GM23338 (cell line): Measurements from ENCODE around the gene ADGRD1. TPM values are rescaled to one million over a fixed set of nuclear protein-coding genes. Genes with fewer than 3 reads are reported as not detected.

Source experiments
- ATAC-seq: fragments of 200-7000 bp; cut with Tn5 transposase; 3 replicates; pipeline ENCODE4 v1.9.1; 2020
- DNase-seq: peaks from one replicate; pipeline ENCODE4 v3.0.0-alpha.2; 2015; ENCODE audit warnings: low spot score
- H2AFZ ChIP-seq: fragments of 200-600 bp; sonication (generic); 2 replicates; pipeline ENCODE4 v1.8.0; 2016; ENCODE audit warnings: antibody characterized with exemption, mild to moderate bottlenecking, moderate library complexity
- H3F3A ChIP-seq: fragments of 200-600 bp; sonication (generic); replicated peaks from 2 replicates; pipeline ENCODE4 v1.8.0; 2017; ENCODE audit warnings: antibody characterized with exemption, mixed run types, low read depth
- H3K27ac ChIP-seq: fragments of 200-600 bp; sonication (generic); 2 replicates; pipeline ENCODE4 v1.6.1; 2016; ENCODE audit warnings: low read depth
- H3K27me3 ChIP-seq: fragments of 200-600 bp; sonication (generic); 2 replicates; pipeline ENCODE4 v1.8.0; 2016; ENCODE audit warnings: mild to moderate bottlenecking, mixed run types, moderate library complexity; ENCODE audit not compliant: insufficient read depth
- H3K36me3 ChIP-seq: fragments of 200-600 bp; sonication (generic); 2 replicates; pipeline ENCODE4 v1.8.0; 2016; ENCODE audit warnings: mild to moderate bottlenecking; ENCODE audit not compliant: insufficient read depth
- H3K4me1 ChIP-seq: fragments of 200-600 bp; sonication (generic); 2 replicates; pipeline ENCODE4 v1.8.0; 2016; ENCODE audit warnings: mild to moderate bottlenecking, moderate library complexity; ENCODE audit not compliant: insufficient read depth
- H3K4me2 ChIP-seq: fragments of 200-600 bp; sonication (generic); 2 replicates; pipeline ENCODE4 v1.7.1; 2017; ENCODE audit warnings: mixed run types
- H3K4me3 ChIP-seq: fragments of 200-600 bp; sonication (generic); 2 replicates; pipeline ENCODE4 v1.6.1; 2016; ENCODE audit warnings: mixed run types
- H3K79me2 ChIP-seq: fragments of 200-600 bp; sonication (generic); replicated peaks from 2 replicates; pipeline ENCODE4 v1.8.0; 2017; ENCODE audit warnings: mild to moderate bottlenecking; ENCODE audit not compliant: insufficient read depth
- H3K9me2 ChIP-seq: fragments of 200-600 bp; sonication (generic); 2 replicates; pipeline ENCODE4 v1.8.0; 2017; ENCODE audit not compliant: insufficient read depth
- H4K20me1 ChIP-seq: fragments of 200-600 bp; sonication (generic); replicated peaks from 2 replicates; pipeline ENCODE4 v1.8.0; 2017; ENCODE audit warnings: mild to moderate bottlenecking; ENCODE audit not compliant: insufficient read depth
- H3K27ac Mint-ChIP-seq: 2 replicates; pipeline ENCODE4 v1.8.0; 2020; ENCODE audit warnings: inconsistent platforms, mild to moderate bottlenecking, moderate library complexity, mixed read lengths
- H3K27me3 Mint-ChIP-seq: 3 replicates; pipeline ENCODE4 v1.8.0; 2022; ENCODE audit warnings: low read depth, mild to moderate bottlenecking, moderate library complexity, mixed read lengths, inconsistent platforms; ENCODE audit not compliant: insufficient read depth, poor library complexity
- H3K36me3 Mint-ChIP-seq: 3 replicates; pipeline ENCODE4 v1.8.0; 2021; ENCODE audit warnings: low read depth, mild to moderate bottlenecking, inconsistent platforms, moderate library complexity, mixed read lengths
- H3K4me1 Mint-ChIP-seq: 3 replicates; pipeline ENCODE4 v1.8.0; 2020; ENCODE audit warnings: mild to moderate bottlenecking, inconsistent platforms, mixed read lengths
- H3K4me3 Mint-ChIP-seq: 3 replicates; pipeline ENCODE4 v1.8.0; 2021; ENCODE audit warnings: moderate library complexity, mild to moderate bottlenecking, inconsistent platforms, mixed read lengths
- H3K9me3 Mint-ChIP-seq: 3 replicates; pipeline ENCODE4 v1.8.0; 2020; ENCODE audit warnings: moderate library complexity, mild to moderate bottlenecking, inconsistent platforms, mixed read lengths
- CTCF ChIP-seq, 2 experiments: fragments of 200-600 bp in 1 of 2; sonication (generic) in 1 of 2; conservative IDR thresholded peaks; 2 replicates each; pipeline versions ENCODE4 v1.5.1 to v1.6.1; 2016 to 2017; ENCODE audit warnings: antibody characterized with exemption in 2 of 2, low read depth in 2 of 2, mild to moderate bottlenecking in 2 of 2, moderate library complexity in 1 of 2
- ETS1 ChIP-seq: IDR thresholded peaks from 2 replicates; pipeline ENCODE4 v1.6.1; 2016; ENCODE audit warnings: antibody characterized with exemption
- POLR2AphosphoS5 ChIP-seq: IDR thresholded peaks from 2 replicates; pipeline ENCODE4 v1.6.1; 2016; ENCODE audit warnings: antibody characterized with exemption, low read depth
- REST ChIP-seq: IDR thresholded peaks from one replicate; pipeline ENCODE4 v1.6.1; 2018; ENCODE audit warnings: antibody characterized with exemption; ENCODE audit not compliant: unreplicated experiment
- STAT1 ChIP-seq: IDR thresholded peaks from one replicate; pipeline ENCODE4 v1.6.1; 2016; ENCODE audit warnings: antibody characterized with exemption; ENCODE audit not compliant: unreplicated experiment
- ZNF331 ChIP-seq: fragments of 250-450 bp; sonication (Bioruptor Pico); IDR thresholded peaks from 2 replicates; pipeline ENCODE4 v1.5.0; 2020; ENCODE audit warnings: low read depth, mild to moderate bottlenecking, moderate library complexity
- ZNF462 ChIP-seq: fragments of 250-450 bp; sonication (Bioruptor Pico); IDR thresholded peaks from 2 replicates; pipeline ENCODE4 v1.5.0; 2020; ENCODE audit warnings: mild to moderate bottlenecking, moderate library complexity
- polyA plus RNA-seq: library from polyadenylated mRNA; unstranded; fragments of >200 nt; fragmentation: Nextera tagmentation; extraction: Ambion mirVana; gene quantifications from 2 replicates; pipeline ENCODE4 v1.2.1, GENCODE V29; 2016
- total RNA-seq: library from RNA; depleted of rRNA; stranded (reverse); fragments of >200 nt; shearing (Covaris generic); gene quantifications from 2 replicates; pipeline ENCODE4 v1.2.3, GENCODE V29; 2014

Gene ADGRD1
- total and polyA plus RNA-seq, 2 experiments from 2014 or later = 1.4 TPM; not detected in 1

- Histone ChIP-seq H3K9me2 (no peaks in the 10 kb centered on the region), H3K4me3 (no peak overlapping the region), H3K27me3 (no peaks in the 10 kb centered on the region), H2AFZ (no peak overlapping the region), H3K79me2 (no peaks in the 10 kb centered on the region), H3K4me2 (no peak overlapping the region), H3F3A (no peaks in the 10 kb centered on the region), H4K20me1 (no peaks in the 10 kb centered on the region), H3K36me3 (no peaks in the 10 kb centered on the region), H3K4me1 (no peaks in the 10 kb centered on the region), H3K27ac (no peak overlapping the region)
- no peak overlapping the region for H3K4me3 Mint-ChIP-seq
- H3K27ac Mint-ChIP-seq = no peak overlapping the region
- H3K27me3 Mint-ChIP-seq = peaks cover 5% of the 10 kb centered on the region
- no peak for TF ChIP-seq POLR2AphosphoS5
- TF ChIP-seq CTCF (conservative IDR thresholded peaks at IDR 0.05; ENCODE audit: low read depth in 2 of 2) = no peak
- TF ChIP-seq ZNF462 = no peak
- no peak for TF ChIP-seq STAT1
- TF ChIP-seq REST = no peak
- TF ChIP-seq ZNF331 (CRISPR knock-in tag) = no peak
- TF ChIP-seq ETS1 = no peak
- peaks cover 8% of the 10 kb centered on the region; the same call in 1 of the 3 replicates for H3K4me1 Mint-ChIP-seq
- no peaks in the 10 kb centered on the region for H3K36me3 Mint-ChIP-seq
- ATAC-seq = no peak
- no peak for DNase-seq
- H3K9me3 Mint-ChIP-seq = no peaks in the 10 kb centered on the region
Observed at GRCh38 chr12:131114942-131115584, 161.4 kb downstream of the ADGRD1 start.
